IMR-90 (cell line): Measurements from ENCODE around the gene PRKACG. TPM values are rescaled to one million over a fixed set of nuclear protein-coding genes. Genes with fewer than 3 reads are reported as not detected.

ENCODE experiments used
- ATAC-seq: fragments of 200-7000 bp; cut with Tn5 transposase; 2 replicates; pipeline ENCODE4 v1.9.1; 2020; ENCODE audit warnings: low read depth, mild to moderate bottlenecking, moderate library complexity
- BruUV-seq: library from RNA; stranded (reverse); fragments of 400-500 nt; replicated peaks from 2 replicates; lab custom pipeline; 2021; lab: Mats Ljungman, UMichigan
- CTCF ChIA-PET: fragments of 300-600 bp; formaldehyde crosslinking; extraction: SDS; loops from one replicate; lab custom pipeline; 2021; ENCODE audit warnings: antibody characterized with exemption; lab: Yijun Ruan, JAX
- POLR2A ChIA-PET: fragments of 300-600 bp; sonication (Branson Sonifier 250); formaldehyde crosslinking; loops from one replicate; lab custom pipeline; 2022; ENCODE audit warnings: antibody characterized with exemption; ENCODE audit not compliant: unreplicated experiment; lab: Charles Lee
- DNase-seq: peaks from one replicate; pipeline ENCODE4 v3.0.0; 2013
- H2AFZ ChIP-seq: replicated peaks from 2 replicates; pipeline ENCODE3; 2013; ENCODE audit warnings: low read length, mild to moderate bottlenecking; ENCODE audit not compliant: poor library complexity
- H2AK5ac ChIP-seq: 2 replicates; pipeline ENCODE4 v1.6.1; 2013; ENCODE audit warnings: low read depth, low read length, inconsistent platforms
- H2AK9ac ChIP-seq: replicated peaks from 2 replicates; pipeline ENCODE3; 2013; ENCODE audit warnings: mild to moderate bottlenecking, low read depth, low read length, moderate library complexity; ENCODE audit not compliant: poor library complexity
- H2BK120ac ChIP-seq: 2 replicates; pipeline ENCODE4 v1.6.1; 2013; ENCODE audit warnings: low read depth, low read length, inconsistent platforms
- H2BK15ac ChIP-seq: 3 replicates; pipeline ENCODE4 v1.6.1; 2013; ENCODE audit warnings: low read depth, low read length, inconsistent platforms
- H2BK20ac ChIP-seq: 2 replicates; pipeline ENCODE4 v1.6.1; 2013; ENCODE audit warnings: low read depth, mild to moderate bottlenecking, inconsistent platforms, low read length, moderate library complexity
- H2BK5ac ChIP-seq: 2 replicates; pipeline ENCODE4 v1.6.1; 2013; ENCODE audit warnings: mild to moderate bottlenecking, low read depth, low read length, inconsistent platforms; ENCODE audit not compliant: poor library complexity, severe bottlenecking
- H3K14ac ChIP-seq: replicated peaks from 2 replicates; pipeline ENCODE4 v1.6.1; 2013; ENCODE audit warnings: low read depth, low read length, inconsistent platforms
- H3K18ac ChIP-seq: 2 replicates; pipeline ENCODE4 v1.6.1; 2013; ENCODE audit warnings: low read depth, low read length, control low read depth
- H3K23ac ChIP-seq: 2 replicates; pipeline ENCODE4 v1.6.1; 2013; ENCODE audit warnings: low read depth, low read length, inconsistent platforms
- H3K27ac ChIP-seq: 2 replicates; pipeline ENCODE4 v1.5.1; 2013; ENCODE audit warnings: mild to moderate bottlenecking, control low read depth, low read length; ENCODE audit not compliant: insufficient read depth
- H3K27me3 ChIP-seq: 2 replicates; pipeline ENCODE4 v1.6.1; 2013; ENCODE audit warnings: low read length; ENCODE audit not compliant: control insufficient read depth, insufficient read depth
- H3K36me3 ChIP-seq: 2 replicates; pipeline ENCODE4 v1.6.1; 2013; ENCODE audit warnings: low read length, mixed read lengths; ENCODE audit not compliant: control insufficient read depth, insufficient read depth
- H3K4ac ChIP-seq: 2 replicates; pipeline ENCODE4 v1.6.1; 2013; ENCODE audit warnings: low read depth, low read length, inconsistent platforms
- H3K4me1 ChIP-seq: 2 replicates; pipeline ENCODE4 v1.6.1; 2013; ENCODE audit warnings: low read length, mixed read lengths; ENCODE audit not compliant: control insufficient read depth, insufficient read depth
- H3K4me2 ChIP-seq: 2 replicates; pipeline ENCODE4 v1.6.1; 2013; ENCODE audit warnings: low read depth, mild to moderate bottlenecking, control low read depth, low read length, moderate library complexity
- H3K4me3 ChIP-seq: 2 replicates; pipeline ENCODE4 v1.5.1; 2013; ENCODE audit warnings: low read depth, mild to moderate bottlenecking, control low read depth, low read length, moderate library complexity; ENCODE audit not compliant: insufficient read depth
- H3K56ac ChIP-seq: 2 replicates; pipeline ENCODE4 v1.6.1; 2013; ENCODE audit warnings: low read length, inconsistent platforms; ENCODE audit not compliant: insufficient read depth; ENCODE audit errors: extremely low read depth
- H3K79me1 ChIP-seq, 2 experiments: 2 replicates each; pipeline ENCODE4 v1.6.1; 2013; ENCODE audit warnings: low read length in 2 of 2, inconsistent platforms in 1 of 2, low read depth in 1 of 2
- H3K9ac ChIP-seq: 2 replicates; pipeline ENCODE4 v1.6.1; 2013; ENCODE audit warnings: low read depth, low read length, control low read depth
- H3K9me1 ChIP-seq: 2 replicates; pipeline ENCODE4 v1.6.1; 2013; ENCODE audit warnings: low read length, inconsistent platforms; ENCODE audit not compliant: insufficient read depth
- H3K9me3 ChIP-seq: 2 replicates; pipeline ENCODE4 v1.6.1; 2013; ENCODE audit warnings: low read length; ENCODE audit not compliant: control insufficient read depth, insufficient read depth
- H4K20me1 ChIP-seq: 2 replicates; pipeline ENCODE4 v1.6.1; 2013; ENCODE audit warnings: low read length, inconsistent platforms; ENCODE audit not compliant: insufficient read depth
- H4K5ac ChIP-seq: 2 replicates; pipeline ENCODE4 v1.6.1; 2013; ENCODE audit warnings: mild to moderate bottlenecking, low read depth, low read length, control low read depth
- H4K8ac ChIP-seq, 2 experiments: 2 replicates each; pipeline ENCODE4 v1.6.1; 2013; ENCODE audit warnings: low read depth in 2 of 2, low read length in 2 of 2, control low read depth in 1 of 2, inconsistent platforms in 1 of 2
- H4K91ac ChIP-seq: 2 replicates; pipeline ENCODE4 v1.6.1; 2013; ENCODE audit warnings: low read depth, low read length, inconsistent platforms; ENCODE audit not compliant: insufficient read depth
- CEBPB ChIP-seq: IDR thresholded peaks from 2 replicates; pipeline ENCODE4 v1.6.1; 2012; ENCODE audit warnings: low read depth, low read length, improper control_type of control experiment
- CTCF ChIP-seq: conservative IDR thresholded peaks from 2 replicates; pipeline ENCODE4 v1.5.1; 2012; ENCODE audit warnings: mild to moderate bottlenecking, low read depth, low read length, improper control_type of control experiment
- ELK1 ChIP-seq: fragments of 150-350 bp; IDR thresholded peaks from 2 replicates; pipeline ENCODE4 v1.6.1; 2016; ENCODE audit warnings: low read depth, mild to moderate bottlenecking, low read length, moderate library complexity, borderline replicate concordance
- MAFK ChIP-seq: IDR thresholded peaks from 2 replicates; pipeline ENCODE4 v1.6.1; 2012; ENCODE audit warnings: low read depth, low read length, improper control_type of control experiment
- MAZ ChIP-seq: IDR thresholded peaks from 2 replicates; pipeline ENCODE4 v1.6.1; 2012; ENCODE audit warnings: low read depth, mild to moderate bottlenecking, low read length, improper control_type of control experiment, moderate library complexity, borderline replicate concordance
- POLR2A ChIP-seq: IDR thresholded peaks from 2 replicates; pipeline ENCODE4 v1.6.1; 2012; ENCODE audit warnings: mild to moderate bottlenecking, low read depth, low read length
- RAD21 ChIP-seq: IDR thresholded peaks from 2 replicates; pipeline ENCODE4 v1.6.1; 2012; ENCODE audit warnings: low read length, improper control_type of control experiment
- SMC3 ChIP-seq: fragments of 150-350 bp; IDR thresholded peaks from 2 replicates; pipeline ENCODE4 v1.6.1; 2016; ENCODE audit warnings: low read depth, mild to moderate bottlenecking, antibody characterized with exemption, low read length, moderate library complexity
- USF2 ChIP-seq: fragments of 150-350 bp; IDR thresholded peaks from 2 replicates; pipeline ENCODE4 v1.6.1; 2017; ENCODE audit warnings: mild to moderate bottlenecking, antibody characterized with exemption, low read length, low read depth
- WGBS, 2 experiments: methylation state at CpG; one replicate each; pipeline versions ENCODE4 v1.1.5 to v1.1.7; 2013; ENCODE audit warnings: missing lambda C conversion rate in 2 of 2; ENCODE audit not compliant: insufficient read length in 1 of 2; ENCODE audit errors: extremely low coverage in 2 of 2; 5-methylcytosine and 5-hydroxymethylcytosine counted together
- dilution Hi-C: fragments of 300-500 bp; cut with HindIII; formaldehyde crosslinking; loops from one replicate; pipeline ENCODE4 v1.14.3; 2018; ENCODE audit warnings: low sequenced_read_pairs; ENCODE audit not compliant: unreplicated experiment
- in situ Hi-C: fragments of 300-500 bp; cut with MboI; formaldehyde crosslinking; loops from 3 replicates; pipeline ENCODE4 v1.14.3; 2019; ENCODE audit warnings: low sequenced_read_pairs, inconsistent platforms, mixed read lengths
- intact Hi-C: fragments of 100-400 bp; cut with micrococcal nuclease; formaldehyde crosslinking; loops from 2 replicates; pipeline ENCODE4 v1.10.0; 2022
- polyA plus RNA-seq, 3 experiments: library from polyadenylated mRNA; depleted of rRNA; stranded (reverse); fragments of >200 nt; gene quantifications; 2 replicates each; pipeline ENCODE4 v1.2.3, GENCODE V29; 2012; ENCODE audit warnings: low replicate concordance in 1 of 3
- total RNA-seq: library from RNA; depleted of rRNA; stranded (reverse); fragments of >200 nt; gene quantifications from 2 replicates; pipeline ENCODE4 v1.2.3, GENCODE V29; 2012

PRKACG gene
- total and polyA plus RNA-seq, 2 of the 4 experiments (the other 2 are of a cell fraction) = not detected

- no peaks in the 10 kb centered on the region for H4K20me1 ChIP-seq
- no peak overlapping the region for H3K56ac ChIP-seq
- in situ Hi-C loops = no loop called here
- H4K5ac ChIP-seq = no peak overlapping the region
- no peak overlapping the region for H3K4me2 ChIP-seq
- no peaks in the 10 kb centered on the region for H3K36me3 ChIP-seq
- no peak overlapping the region for H4K8ac ChIP-seq
- no peak overlapping the region for H3K9ac ChIP-seq
- CTCF ChIA-PET = interaction anchor here (0.6 kb wide), 1 partner anchor 194 kb away, joined by 7 read pairs; no protein-coding TSS in a partner anchor
- TF ChIP-seq USF2 = no peak
- no peak for TF ChIP-seq MAFK
- TF ChIP-seq SMC3 = no peak
- TF ChIP-seq CEBPB = no peak
- TF ChIP-seq POLR2A = no peak
- no peak for TF ChIP-seq MAZ
- no peak for TF ChIP-seq RAD21
- no peak for TF ChIP-seq CTCF
- no peak for TF ChIP-seq ELK1
- no peaks in the 10 kb centered on the region for H3K9me3 ChIP-seq
- no peaks in the 10 kb centered on the region for H3K4me1 ChIP-seq
- POLR2A ChIA-PET = no interaction called here
- no peak overlapping the region for H3K14ac ChIP-seq
- WGBS, 2 experiments = no CpG with 5 or more reads among the region's 8 CpGs
- H3K79me1 ChIP-seq = no peaks in the 10 kb centered on the region
- H4K91ac ChIP-seq = no peak overlapping the region
- H2BK5ac ChIP-seq = no peak overlapping the region
- H3K4me3 ChIP-seq = no peak overlapping the region
- no peak overlapping the region for H2AK9ac ChIP-seq
- no peak overlapping the region for H2BK120ac ChIP-seq
- no peak overlapping the region for H3K23ac ChIP-seq
- DNase-seq (no peak), ATAC-seq (no peak)
- no peak overlapping the region for H2BK20ac ChIP-seq
- peaks cover 16% of the 10 kb centered on the region for H3K27me3 ChIP-seq
- H2AFZ ChIP-seq = no peak overlapping the region
- BruUV-seq = no TSS peak
- no peak overlapping the region for H3K4ac ChIP-seq
- no peak overlapping the region for H3K27ac ChIP-seq
- no peak overlapping the region for H2AK5ac ChIP-seq
- no peak overlapping the region for H2BK15ac ChIP-seq
- H3K18ac ChIP-seq = no peak overlapping the region
- dilution Hi-C loops = no loop called here
- H3K9me1 ChIP-seq = no peaks in the 10 kb centered on the region
- intact Hi-C loops = loop anchor here (1.0 to 10.0 kb wide), 2 partner anchors 159 to 316 kb away; partner anchors contain the start of gene PIP5K1B
Measured at GRCh38 chr9:69020301-69021145, 6.6 kb upstream of the PRKACG start.
